Measurements from ENCODE around the gene GRAMD1A. TPM values are rescaled to one million over a fixed set of nuclear protein-coding genes. Genes with fewer than 3 reads are reported as not detected.
"Not testable (repeated sequence)": the region's sequence is repeated elsewhere in the genome, so short reads cannot be mapped to it uniquely, and the experiment has no call there.

Gene GRAMD1A
- total RNA-seq, 1 donor from 2014 or later: 38.3 TPM

DNA sequence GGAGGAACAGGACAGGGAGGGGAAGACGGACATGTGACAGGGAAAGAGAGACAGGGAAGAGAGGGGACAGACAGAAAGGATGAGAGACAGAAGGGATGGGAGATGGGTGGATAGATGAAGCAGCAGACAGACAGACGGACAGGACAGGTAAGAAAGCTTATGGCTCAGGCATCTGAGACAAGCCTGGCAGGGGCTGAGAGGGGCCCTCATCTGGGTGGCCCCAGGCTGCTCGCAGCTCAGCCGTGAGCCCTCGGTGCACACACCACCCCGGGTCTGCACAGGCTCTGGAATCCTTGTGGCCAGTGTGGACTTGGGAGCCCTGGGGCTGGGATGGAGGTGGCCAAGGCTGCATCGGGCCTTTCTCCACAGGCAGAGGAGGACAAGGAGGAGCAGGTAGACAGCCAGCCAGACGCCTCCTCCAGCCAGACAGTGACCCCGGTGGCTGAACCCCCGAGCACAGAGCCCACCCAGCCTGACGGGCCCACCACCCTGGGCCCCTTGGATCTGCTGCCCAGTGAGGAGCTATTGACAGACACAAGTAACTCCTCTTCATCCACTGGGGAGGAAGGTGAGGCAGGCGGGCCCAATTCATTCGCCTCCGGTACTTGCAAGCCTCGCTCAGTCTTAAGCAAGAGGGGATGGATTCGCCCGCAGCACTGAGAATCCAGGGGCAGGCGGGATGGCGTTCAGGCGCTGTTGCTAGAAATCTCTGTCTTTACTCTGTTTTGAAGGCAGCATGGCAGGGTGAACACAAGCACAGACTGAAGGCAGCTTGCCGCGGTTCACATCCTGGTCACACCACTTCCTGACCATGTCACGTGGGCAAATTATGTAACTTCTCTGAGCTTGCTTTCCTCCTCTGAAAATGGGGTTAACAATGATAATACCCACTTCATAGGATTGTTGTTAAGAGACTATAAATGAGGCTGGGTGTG lies 14.0 kb downstream of the GRAMD1A start:
- intact Hi-C loops (cut with DNase I): loop anchor here (1.0 kb wide), 1 partner anchor 41 kb away; no protein-coding TSS in a partner anchor
- no peak for DNase-seq (ENCODE audit: low spot score)

DNA sequence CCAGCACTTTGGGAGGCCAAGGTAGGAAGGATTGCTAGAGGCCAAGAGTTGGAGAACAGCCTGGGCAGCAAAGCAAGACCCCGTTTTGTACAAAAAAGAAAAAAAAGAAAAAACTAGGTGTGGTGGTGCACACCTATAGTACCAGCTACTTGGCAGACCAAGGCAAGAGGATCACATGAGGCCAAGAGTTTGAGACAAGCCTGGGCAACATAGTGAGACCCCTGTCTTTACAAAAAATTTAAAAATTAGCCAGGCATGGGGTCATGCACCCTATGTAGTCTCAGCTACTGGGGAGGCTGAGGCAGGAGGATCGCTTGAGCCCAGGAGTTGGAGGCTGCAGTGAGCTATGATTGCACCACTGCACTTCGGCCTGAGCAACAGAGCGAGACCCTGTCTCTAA lies 14.7 kb downstream of the GRAMD1A start:
- intact Hi-C loops (cut with DNase I); DNase-seq (ENCODE audit: low spot score): not testable (repeated sequence)

DNA sequence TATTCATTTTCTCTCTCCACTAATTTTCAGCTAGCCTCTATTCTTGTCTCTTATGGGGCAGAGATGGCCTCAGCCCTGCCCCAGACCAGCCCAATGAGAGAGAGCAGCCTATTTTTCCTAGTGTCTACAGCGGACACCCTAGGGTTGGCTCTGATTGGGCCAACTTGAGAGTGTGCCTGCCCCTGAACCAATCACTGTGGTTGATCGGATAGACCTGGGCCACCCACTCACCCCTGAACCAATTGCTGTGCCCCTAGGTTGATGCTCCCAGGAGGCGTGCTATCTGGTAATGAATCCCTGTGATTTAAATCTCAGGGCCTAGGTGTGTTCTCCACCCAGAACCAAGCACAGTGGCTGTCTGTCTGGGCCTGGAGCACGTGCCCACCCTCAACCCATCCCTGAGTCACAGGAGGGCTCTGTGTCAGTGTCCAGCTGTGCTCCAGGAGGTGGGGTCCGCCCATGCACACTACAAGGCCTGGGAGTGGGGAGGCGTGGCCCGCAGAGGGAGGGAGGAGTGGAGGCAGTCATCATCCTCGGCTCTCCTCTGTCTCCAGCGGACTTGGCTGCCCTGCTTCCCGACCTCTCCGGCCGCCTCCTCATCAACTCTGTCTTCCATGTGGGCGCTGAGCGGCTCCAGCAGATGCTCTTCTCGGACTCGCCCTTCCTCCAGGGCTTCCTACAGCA lies 15.3 kb downstream of the GRAMD1A start:
- no peak for DNase-seq (ENCODE audit: low spot score)
- intact Hi-C loops (cut with DNase I): no loop called here

DNA sequence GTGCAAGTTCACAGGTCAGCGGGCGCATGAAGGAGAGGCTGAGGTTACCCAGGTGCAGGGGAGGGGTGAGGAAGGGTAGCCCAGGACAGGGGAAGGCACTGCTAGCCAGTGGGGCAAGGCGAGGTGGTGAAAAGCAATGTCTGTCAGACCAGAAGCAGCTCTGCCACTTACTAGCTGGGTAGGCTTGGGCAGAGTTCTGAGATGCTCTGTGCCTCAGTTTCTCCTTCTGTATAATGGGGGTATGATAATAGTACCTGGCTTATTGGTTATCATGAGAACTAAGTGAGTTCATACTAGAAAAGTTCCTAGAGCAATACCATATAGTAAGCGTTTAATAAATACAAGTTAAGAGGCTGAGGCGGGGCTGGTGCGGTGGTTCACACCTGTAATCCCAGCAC lies 15.8 kb downstream of the GRAMD1A start:
- intact Hi-C loops (cut with DNase I): no loop called here
- DNase-seq (ENCODE audit: low spot score): no peak

DNA sequence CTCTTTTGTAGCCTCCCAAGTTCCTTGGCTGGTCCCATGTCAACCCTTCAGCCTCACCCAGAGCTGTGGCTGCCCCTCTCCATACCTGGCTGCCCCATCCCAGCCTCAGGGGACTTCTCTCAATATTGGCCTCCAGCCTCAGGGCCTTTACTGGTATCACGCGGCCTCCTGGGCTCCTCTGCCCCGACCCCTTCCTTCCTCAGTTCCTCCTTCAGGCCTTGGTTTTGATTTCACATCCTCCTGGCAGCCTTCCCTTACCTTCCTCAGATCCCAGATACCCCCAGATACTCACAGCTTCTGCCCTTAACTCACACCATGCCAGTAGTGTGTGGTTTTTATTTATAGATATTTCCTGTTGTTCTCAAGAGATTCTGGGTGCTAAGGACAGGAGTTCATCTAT lies 17.4 kb downstream of the GRAMD1A start:
- DNase-seq (ENCODE audit: low spot score): no peak
- intact Hi-C loops (cut with DNase I): no loop called here

DNA sequence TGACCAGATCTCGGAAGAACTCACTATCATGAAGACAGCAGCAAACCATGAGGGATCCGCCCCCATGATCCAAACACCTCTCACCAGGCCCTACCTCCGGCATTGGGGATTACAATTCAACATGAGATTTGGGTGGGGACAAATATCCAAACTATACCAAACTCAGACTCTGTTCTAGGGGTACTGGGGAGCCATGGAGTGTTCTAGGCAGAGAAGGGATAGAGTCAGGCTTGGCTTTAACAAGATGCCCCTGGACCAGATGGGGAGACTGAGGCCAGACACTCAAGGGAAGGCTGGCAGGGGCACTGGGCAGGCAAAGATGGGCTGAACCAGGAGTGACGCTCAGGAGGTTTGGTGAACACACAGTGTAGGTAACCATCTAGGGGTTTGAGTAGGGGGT lies 18.3 kb downstream of the GRAMD1A start:
- DNase-seq (ENCODE audit: low spot score): no peak
- intact Hi-C loops (cut with DNase I): no loop called here

DNA sequence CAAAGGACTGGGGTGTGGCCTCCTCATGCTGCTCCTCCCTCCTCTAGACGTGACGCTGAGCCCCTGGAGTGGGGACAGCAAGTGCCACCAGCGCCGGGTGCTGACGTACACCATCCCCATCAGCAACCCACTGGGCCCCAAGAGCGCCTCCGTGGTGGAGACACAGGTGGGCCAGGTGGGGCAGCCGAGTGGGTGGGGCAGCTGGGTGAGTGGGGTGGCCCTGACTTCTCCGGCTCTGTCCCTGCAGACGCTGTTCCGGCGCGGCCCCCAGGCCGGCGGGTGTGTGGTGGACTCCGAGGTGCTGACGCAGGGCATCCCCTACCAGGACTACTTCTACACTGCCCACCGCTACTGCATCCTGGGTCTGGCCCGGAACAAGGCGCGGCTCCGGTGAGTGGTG lies 19.0 kb downstream of the GRAMD1A start:
- intact Hi-C loops (cut with DNase I): no loop called here
- DNase-seq (ENCODE audit: low spot score): no peak

DNA sequence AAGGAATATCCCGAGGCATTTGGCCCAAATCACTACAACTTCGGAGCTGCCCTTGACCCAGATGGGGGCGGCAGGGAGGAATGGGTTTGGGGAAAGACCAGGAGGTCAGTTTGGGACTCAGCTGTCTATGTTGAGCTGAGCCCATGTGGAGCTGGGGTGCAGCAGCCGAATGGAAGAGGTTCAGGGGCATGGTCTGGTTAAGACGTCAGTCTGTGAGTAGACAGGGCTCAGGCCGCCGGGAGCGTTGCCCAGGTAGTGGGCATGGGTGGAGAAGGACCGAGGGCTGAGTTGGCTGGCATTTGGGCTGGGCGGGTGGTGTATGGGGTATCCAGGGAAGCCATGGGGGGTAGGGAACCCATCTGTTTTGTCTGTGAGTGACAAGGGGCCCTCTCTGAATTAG lies 20.9 kb downstream of the GRAMD1A start:
- intact Hi-C loops (cut with DNase I): no loop called here
- no peak for DNase-seq (ENCODE audit: low spot score)

DNA sequence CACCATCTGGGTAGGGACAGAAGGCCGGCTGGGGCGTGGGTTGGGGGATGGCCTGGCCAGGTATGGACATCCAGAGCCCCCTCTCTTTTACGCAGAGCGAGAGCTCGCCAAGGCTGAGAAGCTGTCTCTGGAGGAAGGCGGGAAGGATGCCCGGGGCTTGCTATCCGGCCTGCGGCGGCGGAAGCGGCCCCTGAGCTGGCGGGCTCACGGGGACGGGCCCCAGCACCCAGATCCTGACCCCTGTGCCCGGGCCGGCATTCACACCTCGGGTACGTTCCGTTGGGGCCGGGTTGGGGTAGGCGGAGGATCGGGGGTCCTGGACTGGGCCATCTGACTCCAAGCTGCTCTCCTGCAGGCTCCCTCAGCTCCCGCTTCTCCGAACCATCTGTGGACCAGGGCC lies 21.5 kb downstream of the GRAMD1A start:
- intact Hi-C loops (cut with DNase I): no loop called here
- DNase-seq (ENCODE audit: low spot score): no peak

DNA sequence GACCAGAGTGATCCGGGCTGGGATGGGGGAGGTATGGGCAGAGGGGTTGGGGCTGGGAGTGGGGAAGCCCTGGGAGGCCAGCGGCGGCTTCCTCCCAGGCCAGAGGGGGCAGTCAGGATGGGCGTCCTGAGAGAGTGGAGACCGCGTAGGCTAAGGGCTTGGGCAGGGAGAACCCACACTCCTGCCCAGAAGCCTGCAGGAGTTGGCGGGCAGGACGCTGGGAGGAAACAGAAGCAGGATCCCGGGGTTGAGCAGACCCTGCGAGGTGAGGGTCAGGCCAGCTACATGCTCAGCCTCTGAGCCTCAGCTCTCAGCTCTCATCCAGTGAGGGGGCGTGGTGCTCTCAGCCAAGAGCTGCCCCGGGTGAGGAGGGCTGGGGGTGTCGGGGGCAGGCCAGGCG lies 22.3 kb downstream of the GRAMD1A start:
- intact Hi-C loops (cut with DNase I): no loop called here
- DNase-seq (ENCODE audit: low spot score): no peak

DNA sequence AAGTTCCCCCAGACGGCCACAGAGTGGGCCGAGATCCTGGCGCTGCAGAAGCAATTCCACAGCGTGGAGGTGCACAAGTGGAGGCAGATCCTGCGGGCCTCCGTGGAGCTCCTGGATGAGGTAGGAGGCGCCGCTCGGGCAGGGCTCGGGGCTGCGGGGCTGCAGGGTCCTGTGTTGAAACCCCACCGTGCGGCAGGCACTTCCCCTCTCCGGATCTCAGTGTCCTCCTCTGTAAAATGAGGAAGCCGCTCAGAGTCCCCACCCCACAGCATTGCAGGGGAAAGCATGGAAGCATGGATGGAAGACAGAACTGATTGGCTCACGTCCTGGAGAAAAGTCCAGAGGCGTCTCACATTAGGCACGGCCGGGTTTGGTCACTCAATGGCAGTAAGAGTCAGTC lies 23.3 kb downstream of the GRAMD1A start:
- intact Hi-C loops (cut with DNase I): no loop called here
- no peak for DNase-seq (ENCODE audit: low spot score)

DNA sequence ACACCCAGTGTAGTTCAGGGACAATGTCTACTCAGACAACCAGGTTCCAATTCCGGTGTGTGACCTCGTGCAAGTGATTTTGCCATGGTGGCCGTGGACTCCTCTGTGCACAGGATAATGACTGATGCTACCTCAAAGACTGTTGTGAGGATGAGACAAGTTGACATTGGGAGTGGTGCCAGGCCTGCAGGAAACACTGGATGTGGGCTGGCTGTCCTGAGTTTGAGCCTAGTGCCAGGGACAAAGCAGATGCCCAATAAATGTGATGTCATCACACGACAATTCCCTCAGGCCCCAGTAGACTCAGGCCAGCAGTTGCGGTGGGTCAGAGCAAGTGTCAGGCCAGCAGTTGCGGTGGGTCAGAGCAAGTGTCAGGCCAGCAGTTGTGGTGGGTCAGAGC lies 24.0 kb downstream of the GRAMD1A start:
- no peak for DNase-seq (ENCODE audit: low spot score)

DNA sequence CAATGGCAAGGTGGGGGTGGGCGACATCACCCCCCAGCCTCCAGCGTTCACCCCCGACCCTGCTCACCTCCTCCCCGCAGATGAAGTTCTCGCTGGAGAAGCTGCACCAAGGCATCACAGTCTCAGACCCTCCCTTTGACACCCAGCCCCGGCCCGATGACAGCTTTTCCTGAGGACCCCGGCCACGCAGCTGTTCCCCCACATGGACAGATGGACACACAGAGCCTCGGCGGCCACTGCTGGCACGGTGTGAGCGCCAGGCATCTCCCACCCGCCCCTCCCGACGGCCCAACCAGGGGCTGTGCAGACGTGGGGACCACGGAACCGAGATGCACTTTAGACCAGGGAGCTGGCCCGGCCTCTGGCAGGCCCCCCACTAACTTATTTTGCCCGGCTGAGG lies 25.8 kb downstream of the GRAMD1A start:
- intact Hi-C loops (cut with DNase I): no loop called here
- DNase-seq (ENCODE audit: low spot score): no peak

More for the DNA sequence above, 24.0 kb downstream of the GRAMD1A start:
- intact Hi-C loops (cut with DNase I): no loop called here

DNA sequence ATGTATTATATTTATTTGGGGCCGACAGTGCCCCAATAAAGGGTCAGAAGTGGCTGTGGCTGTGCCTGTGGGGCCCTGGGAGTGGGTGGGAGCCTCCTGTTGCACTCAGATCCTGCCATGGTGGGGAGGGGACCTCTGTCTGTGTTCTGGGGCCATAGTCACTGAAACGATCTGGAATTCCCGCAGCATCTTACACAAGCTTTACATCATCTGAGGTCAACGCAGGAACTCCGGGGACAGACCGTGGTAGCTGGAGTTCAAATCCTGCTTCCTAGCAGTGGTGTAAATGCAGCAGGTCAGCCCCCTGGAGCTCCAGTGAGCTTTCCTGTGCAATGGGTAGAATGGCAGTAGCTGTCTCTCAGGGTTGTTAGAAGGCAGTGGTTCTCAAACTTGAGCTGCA lies 26.3 kb downstream of the GRAMD1A start:
- intact Hi-C loops (cut with DNase I): no loop called here
- DNase-seq (ENCODE audit: low spot score): no peak

DNA sequence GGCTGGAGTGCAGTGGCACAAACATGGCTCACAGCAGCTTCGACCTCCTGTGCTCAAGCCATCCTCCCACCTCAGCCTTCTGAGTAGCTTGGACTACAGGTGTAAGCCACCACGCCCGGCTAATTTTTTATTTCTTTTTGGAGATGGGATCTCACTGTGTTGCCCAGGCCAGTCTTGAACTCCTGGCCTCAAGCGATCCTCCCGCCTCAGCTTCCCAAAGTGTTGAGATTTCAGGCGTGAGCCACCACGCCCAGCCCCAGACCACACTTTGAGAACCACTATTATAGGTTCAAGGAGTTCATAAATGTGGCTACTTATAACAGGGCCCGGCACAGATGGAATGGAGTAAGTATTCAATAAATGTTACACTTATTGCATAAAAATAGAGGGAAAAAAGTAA lies 26.9 kb downstream of the GRAMD1A start:
- no peak for DNase-seq (ENCODE audit: low spot score)
- intact Hi-C loops (cut with DNase I): no loop called here

DNA sequence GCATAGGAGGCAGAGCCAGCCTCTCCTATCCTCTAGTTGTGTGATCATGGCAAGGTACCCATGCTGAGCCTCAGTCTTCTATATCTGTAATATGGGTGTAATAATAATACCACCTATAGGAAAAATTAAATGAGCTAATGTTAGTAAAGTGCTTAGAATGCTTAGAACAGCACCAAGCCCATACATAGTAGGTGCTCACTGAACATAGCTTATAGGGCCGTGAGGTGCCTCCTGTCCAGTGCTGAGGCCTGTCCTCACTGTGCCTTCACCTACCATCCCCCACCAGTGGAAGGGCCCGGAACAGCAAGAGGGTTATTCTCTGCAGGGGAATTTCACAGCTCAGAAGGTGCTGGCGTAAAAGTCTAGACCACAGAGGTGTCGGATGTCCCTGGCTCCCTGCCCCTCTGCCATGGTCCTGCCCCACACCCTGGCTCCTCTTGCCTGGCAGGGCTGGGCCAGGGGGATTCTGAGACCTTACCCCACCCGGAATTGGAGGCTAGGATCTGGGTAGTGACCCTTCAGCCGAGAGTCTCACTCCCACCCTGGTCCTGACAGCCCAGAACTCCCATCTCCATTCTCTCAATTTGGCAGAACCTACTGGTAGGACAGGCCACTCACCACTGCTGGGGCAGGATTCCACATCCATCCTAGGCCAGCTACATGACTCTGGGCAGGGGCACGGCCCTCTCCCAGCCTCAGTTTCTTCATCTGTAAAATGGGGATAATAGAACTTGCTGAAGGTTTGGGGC lies 27.9 kb downstream of the GRAMD1A start:
- intact Hi-C loops (cut with DNase I): no loop called here
- no peak for DNase-seq (ENCODE audit: low spot score)

DNA sequence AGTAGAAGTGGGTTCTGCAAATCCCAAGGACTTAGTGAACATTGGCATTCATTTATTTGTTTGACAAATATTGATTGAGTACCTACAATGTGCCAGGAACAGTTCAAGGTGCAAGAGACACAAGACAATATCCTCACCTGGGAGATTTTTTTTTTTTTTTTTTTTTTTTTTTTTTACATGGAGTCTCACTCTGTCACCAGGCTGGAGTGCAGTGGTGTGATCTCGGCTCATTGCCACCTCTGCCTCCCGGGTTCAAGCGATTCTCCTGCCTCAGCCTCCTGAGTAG lies 28.4 kb downstream of the GRAMD1A start:
- intact Hi-C loops (cut with DNase I); DNase-seq (ENCODE audit: low spot score): not testable (repeated sequence)

DNA sequence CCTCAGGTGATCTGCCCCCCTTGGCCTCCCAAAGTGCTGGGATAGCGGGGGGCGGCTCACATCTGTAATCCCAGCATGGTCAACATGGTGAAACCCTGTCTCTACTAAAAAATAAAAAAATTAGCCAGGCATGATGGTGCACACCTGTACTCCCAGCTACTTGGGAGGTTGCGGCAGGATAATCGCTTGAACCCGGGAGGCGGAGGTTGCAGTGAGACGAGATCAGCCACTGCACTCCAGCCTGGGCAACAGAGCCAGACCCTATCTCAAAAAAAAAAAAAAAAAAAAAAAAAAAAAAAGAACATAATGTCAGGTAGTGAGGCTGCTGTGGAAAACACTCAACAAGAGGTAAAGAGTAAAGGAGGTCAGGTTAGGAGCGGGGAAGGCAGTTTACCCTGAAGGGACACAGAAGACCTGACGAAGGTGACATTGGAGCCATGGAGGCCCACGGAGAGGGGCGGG lies 29.2 kb downstream of the GRAMD1A start:
- DNase-seq (ENCODE audit: low spot score); intact Hi-C loops (cut with DNase I): not testable (repeated sequence)

DNA sequence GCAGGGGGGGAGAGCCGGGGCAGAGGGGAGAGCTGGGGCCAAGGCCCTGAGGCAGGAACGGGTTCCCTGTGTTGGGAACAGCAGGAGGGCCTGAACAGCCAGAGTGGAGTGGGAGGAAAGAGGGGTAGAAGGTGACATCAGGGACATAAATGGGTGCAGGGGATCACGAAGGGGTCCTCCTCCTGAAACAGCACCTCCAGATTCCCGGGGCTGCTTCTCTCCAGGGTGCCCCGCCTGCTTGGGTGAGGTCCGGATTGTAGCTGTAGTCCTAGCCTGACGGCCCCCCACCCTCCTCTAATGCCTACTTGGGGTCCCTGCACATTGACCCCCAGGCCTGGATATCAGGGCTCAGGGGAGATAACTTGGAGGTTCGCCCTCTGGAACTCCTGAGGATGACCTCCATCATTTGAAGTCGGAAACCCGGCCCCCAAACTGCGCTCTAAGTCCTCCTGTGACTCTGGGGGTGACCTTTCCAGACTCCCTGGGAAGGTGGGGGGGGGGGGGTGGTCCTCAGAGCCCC lies 29.7 kb downstream of the GRAMD1A start:
- no peak for DNase-seq (ENCODE audit: low spot score)
- intact Hi-C loops (cut with DNase I): no loop called here

All from cardiac septum (tissue), 1 donor.